Measurements from ENCODE around the gene PEX11B. TPM values are rescaled to one million over a fixed set of nuclear protein-coding genes. Genes with fewer than 3 reads are reported as not detected.

The PEX11B gene, protein sequence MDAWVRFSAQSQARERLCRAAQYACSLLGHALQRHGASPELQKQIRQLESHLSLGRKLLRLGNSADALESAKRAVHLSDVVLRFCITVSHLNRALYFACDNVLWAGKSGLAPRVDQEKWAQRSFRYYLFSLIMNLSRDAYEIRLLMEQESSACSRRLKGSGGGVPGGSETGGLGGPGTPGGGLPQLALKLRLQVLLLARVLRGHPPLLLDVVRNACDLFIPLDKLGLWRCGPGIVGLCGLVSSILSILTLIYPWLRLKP
- total RNA-seq (10 to 100 TPM; 11.0 to 15.5 (median 12.5) TPM), polyA plus RNA-seq (10 to 100 TPM; 10.7 to 21.9 TPM)

DNA sequence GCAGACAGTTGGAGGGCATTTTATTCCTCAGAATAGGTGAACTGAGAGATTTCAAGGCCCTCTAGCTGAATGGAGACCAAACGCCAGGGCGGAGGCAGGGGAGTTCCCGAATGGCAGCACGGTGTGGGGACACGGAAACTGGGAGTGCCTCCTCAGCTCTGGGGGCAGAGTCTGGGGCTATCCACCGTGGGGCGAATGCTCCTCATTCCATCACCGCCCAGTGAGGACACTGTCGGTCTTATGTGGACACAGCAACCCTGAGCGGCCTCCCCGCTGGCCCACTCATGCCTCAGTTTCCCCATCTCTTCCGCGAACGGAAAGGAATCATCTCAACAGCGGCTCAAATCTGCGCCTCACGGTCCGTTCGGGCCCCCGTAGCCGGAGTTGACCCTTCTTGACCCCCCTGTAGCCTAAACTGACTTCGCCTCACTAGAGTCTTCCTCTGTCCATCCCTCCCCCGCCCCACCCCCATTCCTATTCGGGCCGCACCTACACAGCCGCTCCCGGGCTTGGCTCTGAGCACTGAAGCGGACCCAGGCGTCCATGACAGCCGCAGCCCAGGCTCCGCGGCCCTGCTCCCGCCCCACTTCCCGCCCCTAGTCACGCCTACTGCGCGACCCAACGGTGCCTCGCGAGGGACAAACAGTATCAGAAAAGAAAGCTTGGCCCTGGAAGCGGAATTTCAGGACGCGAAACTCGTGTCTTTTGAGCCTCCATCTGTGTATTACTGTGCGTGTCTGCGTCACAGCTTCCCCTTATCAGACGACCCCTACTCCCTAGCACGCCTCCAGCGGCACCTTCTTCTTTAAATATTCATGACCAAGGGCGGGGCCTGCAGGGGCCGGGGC lies at the start of gene PEX11B:
TSS of gene PEX11B (minus strand) at position 574 of the 848 bp plus-strand sequence. CDS start at position 545, 29 bp downstream.
- ATAC-seq (peak; percentile 91 to 96 (median 92)), FAIRE-seq (no peak), DNase-seq (peak; percentile 84 to 94 (median 89))
- Histone ChIP-seq H3K9me3 (no peaks in the 10 kb centered on the region), H3K4me1 (peaks cover 0 to 13% (median 6%) of the 10 kb centered on the region in 3 donors), H3K27ac (peak within 1 kb of the TSS; percentile 59 to 88 (median 76)), H3K4me3 (peak within 1 kb of the TSS; percentile 62 to 96 (median 87)), H3K27me3 (no peaks in the 10 kb centered on the region), H3K36me3 (peaks cover 0 to 7% (median 0%) of the 10 kb centered on the region in 3 donors)
- intact Hi-C loops (cut with DNase I): no loop called here
- TF ChIP-seq, protein P1, sequence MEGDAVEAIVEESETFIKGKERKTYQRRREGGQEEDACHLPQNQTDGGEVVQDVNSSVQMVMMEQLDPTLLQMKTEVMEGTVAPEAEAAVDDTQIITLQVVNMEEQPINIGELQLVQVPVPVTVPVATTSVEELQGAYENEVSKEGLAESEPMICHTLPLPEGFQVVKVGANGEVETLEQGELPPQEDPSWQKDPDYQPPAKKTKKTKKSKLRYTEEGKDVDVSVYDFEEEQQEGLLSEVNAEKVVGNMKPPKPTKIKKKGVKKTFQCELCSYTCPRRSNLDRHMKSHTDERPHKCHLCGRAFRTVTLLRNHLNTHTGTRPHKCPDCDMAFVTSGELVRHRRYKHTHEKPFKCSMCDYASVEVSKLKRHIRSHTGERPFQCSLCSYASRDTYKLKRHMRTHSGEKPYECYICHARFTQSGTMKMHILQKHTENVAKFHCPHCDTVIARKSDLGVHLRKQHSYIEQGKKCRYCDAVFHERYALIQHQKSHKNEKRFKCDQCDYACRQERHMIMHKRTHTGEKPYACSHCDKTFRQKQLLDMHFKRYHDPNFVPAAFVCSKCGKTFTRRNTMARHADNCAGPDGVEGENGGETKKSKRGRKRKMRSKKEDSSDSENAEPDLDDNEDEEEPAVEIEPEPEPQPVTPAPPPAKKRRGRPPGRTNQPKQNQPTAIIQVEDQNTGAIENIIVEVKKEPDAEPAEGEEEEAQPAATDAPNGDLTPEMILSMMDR (IDR thresholded peaks at IDR 0.05): no peak
- WGBS, 2 donors: 0% methylated on average over 50 to 51 of the region's 51 CpGs

DNA sequence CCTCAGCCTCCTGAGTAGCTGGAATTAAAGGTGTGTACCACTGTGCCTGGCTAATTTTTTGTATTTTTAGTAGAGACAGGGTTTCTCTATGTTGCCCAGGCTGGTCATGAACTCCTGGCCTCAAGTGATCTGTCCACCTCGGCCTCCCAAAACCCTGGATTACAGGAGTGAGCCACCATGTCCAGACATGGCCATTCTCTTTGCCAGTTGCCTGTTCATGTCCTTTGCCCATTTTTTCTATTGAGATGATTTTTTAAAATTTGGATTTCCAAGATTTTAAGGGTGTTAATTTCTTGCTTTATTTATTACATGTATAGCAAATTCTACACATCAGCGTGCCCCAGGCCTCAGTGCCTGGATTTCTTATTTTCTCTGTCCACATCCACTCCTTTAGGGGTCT lies 48.8 kb upstream of the PEX11B start:
- DNase-seq: no peak
- Histone ChIP-seq H3K27me3 (no peaks in the 10 kb centered on the region), H3K36me3 (no peaks in the 10 kb centered on the region), H3K9me3 (no peaks in the 10 kb centered on the region), H3K4me3 (no peak overlapping the region), H3K4me1 (peaks cover 0 to 16% (median 5%) of the 10 kb centered on the region in 3 donors), H3K27ac (no peak overlapping the region)
- intact Hi-C loops (cut with DNase I): no loop called here
- no peak for FAIRE-seq
- ATAC-seq: no peak
- WGBS, 2 donors: 94 to 95% methylated on average over 2 of the region's 2 CpGs
- TF ChIP-seq, protein P1 (IDR thresholded peaks at IDR 0.05): no peak

DNA sequence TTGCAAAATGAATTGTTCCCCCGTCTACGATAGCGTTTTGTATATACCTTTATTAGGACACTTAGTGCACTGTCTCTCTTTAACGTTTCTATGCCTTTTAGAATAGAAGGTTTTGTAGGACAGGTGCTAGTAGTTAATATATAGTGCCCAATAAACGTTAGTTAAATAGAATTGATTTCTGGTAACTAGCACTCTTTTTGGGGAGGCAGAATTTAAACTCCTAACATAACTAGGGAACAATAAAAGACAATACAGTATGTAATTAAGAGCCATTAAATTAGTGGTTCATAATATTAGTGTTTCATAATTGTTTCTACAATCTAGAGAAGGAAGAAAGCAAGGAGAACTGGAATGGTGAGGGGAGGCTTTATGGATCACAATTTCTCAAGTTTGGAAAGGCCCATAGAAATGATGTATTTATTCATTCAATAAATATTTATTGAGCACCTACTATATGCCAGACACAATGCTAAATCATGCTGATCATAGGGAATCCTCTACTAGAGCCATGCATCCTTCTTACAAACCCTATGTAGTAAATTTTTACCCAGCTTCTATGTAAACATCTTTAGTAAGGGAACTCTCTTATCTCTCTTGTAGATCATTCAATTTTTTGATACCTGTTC lies 46.7 kb upstream of the PEX11B start:
- Histone ChIP-seq H3K27ac (peak overlapping the region in 3 of 4 donors; percentile 64 to 84 (median 84)), H3K4me1 (peaks cover 7 to 26% (median 10%) of the 10 kb centered on the region in 3 donors), H3K36me3 (no peaks in the 10 kb centered on the region), H3K9me3 (no peaks in the 10 kb centered on the region), H3K4me3 (peak overlapping the region; percentile 24 to 46 (median 36)), H3K27me3 (no peaks in the 10 kb centered on the region)
- TF ChIP-seq, protein P1 (IDR thresholded peaks at IDR 0.05): no peak
- FAIRE-seq (no peak), ATAC-seq (no peak), DNase-seq (no peak)
- WGBS, 2 donors: 0 to 1% methylated on average over 5 of the region's 5 CpGs
- intact Hi-C loops (cut with DNase I): no loop called here

DNA sequence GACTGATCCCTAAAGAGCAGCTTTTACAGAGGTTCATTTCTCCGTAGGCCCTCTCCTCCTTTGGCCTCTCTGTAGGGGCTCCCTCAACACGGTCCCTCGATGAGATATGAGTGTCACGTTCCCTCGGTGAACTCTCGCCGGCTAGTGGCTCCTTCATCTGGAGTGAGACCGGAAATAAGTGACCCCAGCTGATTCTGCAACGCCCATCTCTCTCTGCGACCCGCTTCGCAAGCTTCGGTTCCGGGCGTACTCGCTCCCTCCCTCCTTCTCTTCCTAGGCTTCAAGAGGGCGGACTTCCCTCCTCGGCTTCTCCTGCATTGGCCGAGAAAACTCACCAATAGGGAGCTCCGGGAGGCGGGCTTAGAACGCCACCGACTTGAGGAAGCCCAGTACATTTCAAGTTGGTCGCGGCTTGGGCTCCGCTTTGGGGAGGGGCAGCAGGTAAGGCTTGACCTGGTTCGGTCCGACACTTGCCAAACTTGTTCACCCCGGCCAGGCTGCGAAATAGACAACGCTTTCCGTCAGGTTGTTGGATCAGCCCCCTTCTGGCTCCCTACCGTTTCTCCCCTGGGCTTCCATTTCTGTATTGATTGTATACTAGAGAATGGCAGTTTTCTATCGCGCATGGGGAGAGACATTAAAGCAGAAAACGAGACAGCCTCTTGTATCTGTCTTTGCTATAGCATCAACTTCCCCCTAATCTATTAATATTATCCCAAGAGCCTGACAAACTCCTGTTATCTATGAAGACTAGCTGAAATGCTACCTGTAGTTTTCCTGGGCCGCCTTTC lies 46.0 kb upstream of the PEX11B start, which contains the start of the genes ANKRD34A and POLR3GL:
TSS of gene ANKRD34A (minus strand) at position 248 of the 791 bp plus-strand sequence. CDS start 2,816 bp downstream, outside the sequence.
TSS of gene POLR3GL (plus strand) at position 363 of the 791 bp plus-strand sequence. CDS start 10,176 bp downstream, outside the sequence.
- intact Hi-C loops (cut with DNase I): no loop called here
- FAIRE-seq (peak; percentile 43), DNase-seq (peak; percentile 91 to 97 (median 96)), ATAC-seq (peak; percentile 90 to 93 (median 92))
- Histone ChIP-seq H3K36me3 (no peaks in the 10 kb centered on the region), H3K27ac (peak within 1 kb of the TSS; percentile 46 to 84 (median 74)), H3K9me3 (no peaks in the 10 kb centered on the region), H3K27me3 (no peaks in the 10 kb centered on the region), H3K4me1 (peaks cover 7 to 26% (median 10%) of the 10 kb centered on the region in 3 donors), H3K4me3 (peak within 1 kb of the TSS; percentile 24 to 46 (median 36))
- WGBS, 2 donors: 1% methylated on average over 37 of the region's 37 CpGs
- TF ChIP-seq, protein P1 (IDR thresholded peaks at IDR 0.05): no peak
